MM.1S (cell line): ENCODE data around the gene DNAL1.
"Not testable (repeated sequence)": the region's sequence is repeated elsewhere in the genome, so short reads cannot be mapped to it uniquely, and the experiment has no call there.

Source experiments
- DNase-seq: peaks from one replicate; pipeline ENCODE4 v3.0.0-alpha.2; 2015
- H2AFZ ChIP-seq: fragments of 300-600 bp; sonication (generic); 2 replicates; pipeline ENCODE4 v1.6.0; 2016; ENCODE audit warnings: antibody characterized with exemption, low read length
- H3F3A ChIP-seq: fragments of 300-600 bp; sonication (generic); 2 replicates; pipeline ENCODE4 v1.6.1; 2016; ENCODE audit warnings: mild to moderate bottlenecking, antibody characterized with exemption, low read length, moderate library complexity, mixed read lengths; ENCODE audit not compliant: insufficient read depth
- H3K27ac ChIP-seq: fragments of 300-600 bp; sonication (generic); 2 replicates; pipeline ENCODE4 v1.5.1; 2016; ENCODE audit warnings: mild to moderate bottlenecking, low read length
- H3K27me3 ChIP-seq: fragments of 300-600 bp; sonication (generic); replicated peaks from 2 replicates; pipeline ENCODE4 v1.6.0; 2016; ENCODE audit warnings: low read length; ENCODE audit not compliant: insufficient read depth
- H3K36me3 ChIP-seq: fragments of 300-600 bp; sonication (generic); replicated peaks from 2 replicates; pipeline ENCODE4 v1.6.1; 2016; ENCODE audit warnings: mild to moderate bottlenecking, low read length, mixed read lengths; ENCODE audit not compliant: insufficient read depth
- H3K4me1 ChIP-seq: fragments of 300-600 bp; sonication (generic); 2 replicates; pipeline ENCODE4 v1.6.1; 2016; ENCODE audit warnings: low read length, mixed read lengths
- H3K4me2 ChIP-seq: fragments of 300-600 bp; sonication (generic); 2 replicates; pipeline ENCODE4 v1.6.0; 2016; ENCODE audit warnings: low read depth, low read length
- H3K4me3 ChIP-seq: fragments of 300-600 bp; sonication (generic); 2 replicates; pipeline ENCODE4 v1.5.1; 2016; ENCODE audit warnings: low read length, mixed read lengths
- H3K79me2 ChIP-seq: fragments of 300-600 bp; sonication (generic); 2 replicates; pipeline ENCODE4 v1.6.1; 2016; ENCODE audit warnings: mixed run types, low read length, mixed read lengths
- H3K9ac ChIP-seq: fragments of 300-600 bp; sonication (generic); 2 replicates; pipeline ENCODE4 v1.6.1; 2016; ENCODE audit warnings: low read length, mixed read lengths
- H3K9me2 ChIP-seq: fragments of 300-600 bp; sonication (generic); replicated peaks from 2 replicates; pipeline ENCODE4 v1.6.1; 2016; ENCODE audit warnings: mild to moderate bottlenecking, low read length, mixed read lengths; ENCODE audit not compliant: insufficient read depth
- H3K9me3 ChIP-seq: fragments of 300-600 bp; sonication (generic); replicated peaks from 2 replicates; pipeline ENCODE4 v1.6.1; 2016; ENCODE audit warnings: mild to moderate bottlenecking, low read length, mixed read lengths; ENCODE audit not compliant: insufficient read depth
- H4K20me1 ChIP-seq: fragments of 300-600 bp; sonication (generic); 2 replicates; pipeline ENCODE4 v1.6.1; 2016; ENCODE audit warnings: mild to moderate bottlenecking, low read length, moderate library complexity, mixed read lengths; ENCODE audit not compliant: insufficient read depth
- CTCF ChIP-seq: fragments of 300-600 bp; sonication (generic); IDR thresholded peaks from 2 replicates; pipeline ENCODE4 v1.5.1; 2016; ENCODE audit warnings: antibody characterized with exemption, low read length, mixed read lengths
- EZH2 ChIP-seq: fragments of 300-600 bp; sonication (generic); optimal IDR thresholded peaks from 2 replicates; pipeline ENCODE3; 2017; ENCODE audit warnings: low read depth, mild to moderate bottlenecking, antibody characterized with exemption, low read length, mixed read lengths
- EZH2phosphoT487 ChIP-seq: fragments of 300-600 bp; sonication (generic); IDR thresholded peaks from 2 replicates; pipeline ENCODE4 v1.6.1; 2018; ENCODE audit warnings: antibody characterized with exemption, low read length

Gene DNAL1

GRCh38 chr14:73634011-73634833, 10.6 kb upstream of the DNAL1 start:
- Histone ChIP-seq H3K79me2 (no peaks in the 10 kb centered on the region), H3K36me3 (no peaks in the 10 kb centered on the region), H2AFZ (peak overlapping the region; percentile 61), H3K4me2 (peak overlapping the region; percentile 49; the same call in 1 of the 2 replicates), H3K9me3 (no peaks in the 10 kb centered on the region), H3K9ac (peak overlapping the region; percentile 40; the same call in 1 of the 2 replicates), H3K27me3 (no peaks in the 10 kb centered on the region), H3K4me1 (no peaks in the 10 kb centered on the region), H3K27ac (no peak overlapping the region), H4K20me1 (no peaks in the 10 kb centered on the region), H3F3A (no peaks in the 10 kb centered on the region), H3K4me3 (peak overlapping the region; percentile 54), H3K9me2 (no peaks in the 10 kb centered on the region)
- DNase-seq = no peak
- no peak for TF ChIP-seq EZH2

GRCh38 chr14:73636355-73636754, 8.4 kb upstream of the DNAL1 start:
- H3K36me3 ChIP-seq, H3K9me2 ChIP-seq, H3K4me2 ChIP-seq: not testable (repeated sequence)

GRCh38 chr14:73637830-73638229, 7.0 kb upstream of the DNAL1 start:
- Histone ChIP-seq H2AFZ (no peak overlapping the region), H3K4me1 (no peaks in the 10 kb centered on the region), H3F3A (no peaks in the 10 kb centered on the region), H3K27ac (no peak overlapping the region), H3K9ac (no peak overlapping the region), H3K27me3 (no peaks in the 10 kb centered on the region), H3K9me3 (no peaks in the 10 kb centered on the region), H3K36me3 (no peaks in the 10 kb centered on the region), H3K4me2 (no peak overlapping the region), H4K20me1 (no peaks in the 10 kb centered on the region), H3K79me2 (no peaks in the 10 kb centered on the region), H3K9me2 (no peaks in the 10 kb centered on the region), H3K4me3 (no peak overlapping the region)
- TF ChIP-seq CTCF = no peak
- no peak for TF ChIP-seq EZH2phosphoT487
- no peak for TF ChIP-seq EZH2
- no peak for DNase-seq

More at GRCh38 chr14:73636355-73636754, 8.4 kb upstream of the DNAL1 start:
- H3F3A ChIP-seq, H3K4me1 ChIP-seq, H3K79me2 ChIP-seq, H3K4me3 ChIP-seq, H4K20me1 ChIP-seq, H3K9ac ChIP-seq, H3K9me3 ChIP-seq, H2AFZ ChIP-seq, H3K27ac ChIP-seq, H3K27me3 ChIP-seq, DNase-seq: not testable (repeated sequence)

- H2AFZ ChIP-seq = no peak overlapping the region
- no peaks in the 10 kb centered on the region for H3K9me2 ChIP-seq
- no peak overlapping the region for H3K4me3 ChIP-seq
- H3F3A ChIP-seq = no peaks in the 10 kb centered on the region
- no peak overlapping the region for H3K4me2 ChIP-seq
- no peaks in the 10 kb centered on the region for H4K20me1 ChIP-seq
- no peak overlapping the region for H3K27ac ChIP-seq
- H3K27me3 ChIP-seq = no peaks in the 10 kb centered on the region
- no peak overlapping the region for H3K9ac ChIP-seq
- H3K9me3 ChIP-seq = no peaks in the 10 kb centered on the region
- H3K36me3 ChIP-seq = no peaks in the 10 kb centered on the region
- H3K79me2 ChIP-seq = no peaks in the 10 kb centered on the region
- H3K4me1 ChIP-seq = no peaks in the 10 kb centered on the region
- TF ChIP-seq EZH2 (no peak), CTCF (no peak), EZH2phosphoT487 (no peak)
- DNase-seq = no peak
Observed at GRCh38 chr14:73640796-73641365, 3.9 kb upstream of the DNAL1 start.
